H1 (cell line): ENCODE results near the gene LCORL.

Experiments used
- POLR2A ChIP-seq, 2 experiments: IDR thresholded peaks; 1 replicate in 1 of 2; 2 replicates in 1 of 2; pipeline ENCODE4 v1.6.1; 2011; ENCODE audit warnings: low read depth in 2 of 2, low read length in 2 of 2, mild to moderate bottlenecking in 2 of 2; ENCODE audit errors: control extremely low read depth in 1 of 2
- YY1 ChIP-seq: IDR thresholded peaks from 2 replicates; pipeline ENCODE4 v1.6.1; 2011; ENCODE audit warnings: low read depth, mild to moderate bottlenecking, low read length
- TF ChIP-seq, protein P1 (sequence below), 3 experiments: IDR thresholded peaks; 1 replicate in 2 of 3; 2 replicates in 1 of 3; pipeline versions ENCODE4 v1.5.1 to v1.6.1; 2011; ENCODE audit warnings: low read length in 3 of 3, mild to moderate bottlenecking in 3 of 3, inconsistent platforms in 2 of 3, low read depth in 1 of 3, moderate library complexity in 1 of 3; ENCODE audit not compliant: insufficient read depth in 1 of 3; ENCODE audit errors: control extremely low read depth in 1 of 3

- TF ChIP-seq YY1 (no peak), POLR2A (IDR thresholded peaks at IDR 0.05; ENCODE audit: control extremely low read depth in 1 of 2, low read depth in 2 of 2, low read length in 2 of 2) (no peak)
- TF ChIP-seq, protein P1, sequence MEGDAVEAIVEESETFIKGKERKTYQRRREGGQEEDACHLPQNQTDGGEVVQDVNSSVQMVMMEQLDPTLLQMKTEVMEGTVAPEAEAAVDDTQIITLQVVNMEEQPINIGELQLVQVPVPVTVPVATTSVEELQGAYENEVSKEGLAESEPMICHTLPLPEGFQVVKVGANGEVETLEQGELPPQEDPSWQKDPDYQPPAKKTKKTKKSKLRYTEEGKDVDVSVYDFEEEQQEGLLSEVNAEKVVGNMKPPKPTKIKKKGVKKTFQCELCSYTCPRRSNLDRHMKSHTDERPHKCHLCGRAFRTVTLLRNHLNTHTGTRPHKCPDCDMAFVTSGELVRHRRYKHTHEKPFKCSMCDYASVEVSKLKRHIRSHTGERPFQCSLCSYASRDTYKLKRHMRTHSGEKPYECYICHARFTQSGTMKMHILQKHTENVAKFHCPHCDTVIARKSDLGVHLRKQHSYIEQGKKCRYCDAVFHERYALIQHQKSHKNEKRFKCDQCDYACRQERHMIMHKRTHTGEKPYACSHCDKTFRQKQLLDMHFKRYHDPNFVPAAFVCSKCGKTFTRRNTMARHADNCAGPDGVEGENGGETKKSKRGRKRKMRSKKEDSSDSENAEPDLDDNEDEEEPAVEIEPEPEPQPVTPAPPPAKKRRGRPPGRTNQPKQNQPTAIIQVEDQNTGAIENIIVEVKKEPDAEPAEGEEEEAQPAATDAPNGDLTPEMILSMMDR (IDR thresholded peaks at IDR 0.05; ENCODE audit: control extremely low read depth in 1 of 3, insufficient read depth in 1 of 3, low read depth in 1 of 3, low read length in 3 of 3), result no peak
These were observed 82.5 kb downstream of the LCORL start for GRCh38 chr4:17939054-17939453.
